Measurements from ENCODE around the gene IGF1.

DNA sequence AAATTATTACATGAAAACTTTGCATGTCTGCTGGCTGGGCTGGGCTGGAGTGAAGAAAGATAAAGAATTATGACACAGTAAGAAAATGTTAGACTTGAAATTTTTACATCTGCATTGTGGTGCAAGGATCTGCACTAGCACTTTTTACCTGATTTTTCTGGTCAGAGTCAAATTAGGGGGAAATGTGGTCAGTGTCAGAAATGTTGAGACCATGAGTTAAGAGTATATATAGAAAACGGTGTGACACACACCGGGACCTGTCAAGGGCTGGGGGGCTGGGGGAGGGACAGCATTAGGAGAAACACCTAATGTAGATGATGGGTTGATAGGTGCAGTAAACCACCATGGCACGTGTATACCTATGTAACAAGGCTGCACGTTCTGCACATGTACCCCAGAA is 90.3 kb downstream of the IGF1 start:
- TF ChIP-seq, protein P1, sequence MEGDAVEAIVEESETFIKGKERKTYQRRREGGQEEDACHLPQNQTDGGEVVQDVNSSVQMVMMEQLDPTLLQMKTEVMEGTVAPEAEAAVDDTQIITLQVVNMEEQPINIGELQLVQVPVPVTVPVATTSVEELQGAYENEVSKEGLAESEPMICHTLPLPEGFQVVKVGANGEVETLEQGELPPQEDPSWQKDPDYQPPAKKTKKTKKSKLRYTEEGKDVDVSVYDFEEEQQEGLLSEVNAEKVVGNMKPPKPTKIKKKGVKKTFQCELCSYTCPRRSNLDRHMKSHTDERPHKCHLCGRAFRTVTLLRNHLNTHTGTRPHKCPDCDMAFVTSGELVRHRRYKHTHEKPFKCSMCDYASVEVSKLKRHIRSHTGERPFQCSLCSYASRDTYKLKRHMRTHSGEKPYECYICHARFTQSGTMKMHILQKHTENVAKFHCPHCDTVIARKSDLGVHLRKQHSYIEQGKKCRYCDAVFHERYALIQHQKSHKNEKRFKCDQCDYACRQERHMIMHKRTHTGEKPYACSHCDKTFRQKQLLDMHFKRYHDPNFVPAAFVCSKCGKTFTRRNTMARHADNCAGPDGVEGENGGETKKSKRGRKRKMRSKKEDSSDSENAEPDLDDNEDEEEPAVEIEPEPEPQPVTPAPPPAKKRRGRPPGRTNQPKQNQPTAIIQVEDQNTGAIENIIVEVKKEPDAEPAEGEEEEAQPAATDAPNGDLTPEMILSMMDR (IDR thresholded peaks at IDR 0.05) = no peak
- TF ChIP-seq POLR2A (IDR thresholded peaks at IDR 0.05) = no peak

Data from adrenal gland (tissue), 5 donors.